ENCODE measurements around the gene ZSWIM8.
"Not testable (repeated sequence)": the region's sequence is repeated elsewhere in the genome, so short reads cannot be mapped to it uniquely, and the experiment has no call there.

ZSWIM8 gene

GRCh38 chr10:73779018-73779417 lies 6.4 kb upstream of the ZSWIM8 start:
- DNase-seq = no peak

GRCh38 chr10:73779539-73780197 lies 5.7 kb upstream of the ZSWIM8 start:
- no peak for DNase-seq

GRCh38 chr10:73780301-73780700 lies 5.1 kb upstream of the ZSWIM8 start:
- no peak for DNase-seq

GRCh38 chr10:73780966-73781365 lies 4.4 kb upstream of the ZSWIM8 start:
- DNase-seq = no peak

- no peak for DNase-seq
These were observed 3.9 kb upstream of the ZSWIM8 start for GRCh38 chr10:73781548-73781878.

GRCh38 chr10:73781879-73782748 lies 3.3 kb upstream of the ZSWIM8 start, which contains the start of gene CHCHD1:
Gene CHCHD1 (plus strand): TSS chr10:73782048. CDS start chr10:73782076, 28 bp downstream.
- DNase-seq = peak; percentile 28

- no peak for DNase-seq
These were observed 2.7 kb upstream of the ZSWIM8 start for GRCh38 chr10:73782749-73783085.

GRCh38 chr10:73785721-73786511 lies 510 bp downstream of the ZSWIM8 start:
- no peak for DNase-seq

- no peak for DNase-seq
These were observed 1.1 kb downstream of the ZSWIM8 start for GRCh38 chr10:73786512-73786885.

- not testable (repeated sequence) for DNase-seq
These were observed 1.8 kb downstream of the ZSWIM8 start for GRCh38 chr10:73787031-73787800.

GRCh38 chr10:73788864-73789658 lies 3.7 kb downstream of the ZSWIM8 start:
- DNase-seq = no peak

- DNase-seq = no peak
These were observed 4.3 kb downstream of the ZSWIM8 start for GRCh38 chr10:73789659-73790055.

- DNase-seq = no peak
These were observed 5.7 kb downstream of the ZSWIM8 start for GRCh38 chr10:73790886-73791625.

GRCh38 chr10:73791871-73792400 lies 6.5 kb downstream of the ZSWIM8 start:
- DNase-seq = no peak

- DNase-seq = no peak
These were observed 8.1 kb downstream of the ZSWIM8 start for GRCh38 chr10:73793456-73793855.

GRCh38 chr10:73795491-73795890 lies 10.1 kb downstream of the ZSWIM8 start:
- not testable (repeated sequence) for DNase-seq

GRCh38 chr10:73796035-73796434 lies 10.6 kb downstream of the ZSWIM8 start:
- not testable (repeated sequence) for DNase-seq

GRCh38 chr10:73796766-73797165 lies 11.4 kb downstream of the ZSWIM8 start:
- DNase-seq = no peak

GRCh38 chr10:73797324-73798025 lies 12.1 kb downstream of the ZSWIM8 start:
- no peak for DNase-seq

- DNase-seq = no peak
These were observed 12.7 kb downstream of the ZSWIM8 start for GRCh38 chr10:73798087-73798486.

All from DMS79 (cell line).